NCI-H146 treated with DMSO at 0.1 percent for 48 hours (cell line): ENCODE data around the gene FUBP3.

ENCODE experiments used
- DNase-seq: peaks from one replicate; lab custom pipeline; 2025; ENCODE audit not compliant: unreplicated experiment; lab: John Stamatoyannopoulos, UW

FUBP3 gene

GRCh38 chr9:130661451-130662098 is 82.2 kb downstream of the FUBP3 start:
- DNase-seq, result no peak

- DNase-seq, result no peak
Measured at GRCh38 chr9:130662099-130662969, 83.0 kb downstream of the FUBP3 start.

- no peak for DNase-seq
Measured at GRCh38 chr9:130662970-130663257, 83.5 kb downstream of the FUBP3 start.

DNA sequence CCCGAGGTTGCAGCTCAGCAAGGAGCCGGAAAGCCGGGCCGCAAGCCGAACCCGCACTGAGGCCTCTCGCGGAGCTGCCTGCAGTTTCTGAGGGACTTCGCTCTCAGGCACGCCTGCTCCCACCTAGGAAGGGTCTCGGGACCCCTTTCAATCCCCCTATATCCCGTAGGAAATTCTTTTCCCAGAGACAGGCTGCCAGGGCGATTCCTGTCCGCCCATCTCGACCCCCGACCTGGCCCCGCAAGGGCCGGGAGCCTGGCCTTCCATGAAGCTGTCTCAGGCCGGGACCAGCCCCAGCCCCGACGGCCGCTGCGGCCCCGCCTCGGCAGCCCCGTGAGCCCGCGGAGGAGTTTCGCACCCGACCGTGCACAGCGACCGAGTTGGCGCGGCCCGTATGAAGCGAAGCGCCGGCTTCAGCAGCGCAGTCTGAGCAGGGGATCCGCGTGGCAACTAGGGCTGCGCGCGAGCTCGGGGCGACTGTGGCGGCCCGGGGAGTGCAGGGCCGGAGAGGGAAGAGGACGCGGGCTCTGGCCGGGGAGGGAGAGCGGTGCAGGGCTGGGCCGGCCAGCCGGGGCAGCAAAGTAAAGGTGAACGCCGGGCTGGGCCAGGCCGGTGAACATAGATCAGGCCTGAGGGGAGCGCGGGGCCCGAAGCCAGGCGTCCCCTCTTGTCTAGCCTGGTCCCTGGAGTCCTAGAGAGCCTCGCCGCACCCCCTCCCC is 84.0 kb downstream of the FUBP3 start:
- no peak for DNase-seq

GRCh38 chr9:130663977-130664250 is 84.5 kb downstream of the FUBP3 start:
- no peak for DNase-seq

DNA sequence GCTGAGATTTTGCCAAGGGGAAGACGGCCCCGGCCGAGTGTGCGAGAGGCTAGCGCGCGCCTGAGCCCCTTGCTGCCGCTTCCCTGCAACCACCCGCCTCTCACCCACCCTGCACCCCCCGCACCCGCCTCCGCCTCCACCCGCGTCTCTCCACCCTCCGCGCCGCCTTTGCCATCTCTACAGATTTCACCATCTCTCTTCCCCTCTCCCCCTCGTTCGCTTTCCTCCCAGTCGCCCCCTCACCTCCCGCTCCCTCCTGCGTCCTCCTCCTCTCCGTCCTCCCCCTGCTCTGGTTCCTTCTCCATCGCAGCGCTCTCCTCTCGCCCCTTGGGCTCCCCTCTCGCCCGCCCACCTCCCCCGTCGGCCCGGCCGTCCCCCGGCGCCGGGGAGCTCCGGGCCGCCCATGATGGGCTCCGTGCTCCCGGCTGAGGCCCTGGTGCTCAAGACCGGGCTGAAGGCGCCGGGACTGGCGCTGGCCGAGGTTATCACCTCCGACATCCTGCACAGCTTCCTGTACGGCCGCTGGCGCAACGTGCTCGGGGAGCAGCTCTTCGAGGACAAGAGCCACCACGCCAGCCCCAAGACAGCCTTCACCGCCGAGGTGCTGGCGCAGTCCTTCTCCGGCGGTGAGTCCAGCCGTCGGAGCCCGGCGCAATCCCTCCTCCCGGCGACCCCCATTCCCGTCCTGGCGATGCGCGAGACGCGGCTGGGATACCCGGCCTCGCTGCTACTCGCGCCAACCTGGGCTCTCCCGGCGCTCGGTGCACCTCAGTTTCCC is 85.1 kb downstream of the FUBP3 start, which contains the start of gene PRDM12:
PRDM12 (plus strand) TSS at position 344 of the 778 bp plus-strand sequence; CDS start at position 404, 60 bp downstream.
- DNase-seq, result no peak

DNA sequence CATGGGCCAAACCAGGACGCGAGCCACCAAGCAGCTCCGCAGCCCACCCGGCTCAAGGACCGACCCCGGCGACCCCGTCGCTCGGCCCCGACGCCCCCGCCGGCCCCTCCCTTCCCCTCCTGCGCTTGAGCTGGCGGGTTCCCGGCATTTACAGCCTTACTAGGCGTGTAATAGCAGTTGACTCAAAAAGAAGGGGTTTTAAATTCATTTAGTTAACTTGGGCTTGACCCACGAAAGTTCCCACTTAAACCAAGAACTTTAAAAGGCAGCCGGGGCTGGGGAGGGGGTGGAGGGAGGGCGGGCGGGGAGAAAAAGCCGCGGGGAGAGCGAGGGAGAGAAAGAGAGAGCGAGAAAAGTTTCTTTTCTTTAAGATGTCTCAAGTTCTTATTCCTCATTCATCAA is 85.7 kb downstream of the FUBP3 start:
- no peak for DNase-seq

GRCh38 chr9:130665431-130666392 is 86.3 kb downstream of the FUBP3 start:
- DNase-seq, result no peak

DNA sequence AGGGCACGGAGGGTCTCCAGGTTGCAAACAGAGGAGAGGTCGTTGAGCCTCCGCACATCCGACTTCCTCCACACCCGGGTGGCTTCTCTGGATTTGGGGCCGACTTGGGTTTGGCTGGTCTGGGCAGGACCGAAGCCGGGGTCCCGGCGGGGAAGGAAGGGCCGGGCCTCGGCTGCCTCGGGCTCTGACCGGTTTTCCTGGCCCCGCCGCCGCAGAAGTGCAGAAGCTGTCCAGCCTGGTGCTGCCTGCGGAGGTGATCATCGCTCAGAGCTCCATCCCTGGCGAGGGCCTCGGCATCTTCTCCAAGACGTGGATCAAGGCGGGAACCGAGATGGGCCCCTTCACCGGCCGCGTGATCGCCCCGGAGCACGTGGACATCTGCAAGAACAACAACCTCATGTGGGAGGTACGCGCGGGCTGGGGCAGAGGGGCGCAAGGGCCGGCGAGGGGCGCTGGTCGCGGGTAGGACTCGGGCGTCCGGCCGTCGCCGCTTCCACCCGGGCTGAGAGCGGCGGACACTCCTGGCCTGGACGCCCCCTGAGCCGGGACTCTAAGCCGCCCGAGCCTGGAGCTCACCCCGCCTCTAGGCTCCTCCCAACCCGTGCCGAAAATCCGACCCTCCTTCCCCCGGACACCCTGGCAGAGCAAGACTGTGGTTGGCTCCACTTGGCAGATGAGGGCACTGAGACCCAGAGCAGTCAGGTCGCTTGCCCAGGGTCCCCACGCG is 87.2 kb downstream of the FUBP3 start:
- no peak for DNase-seq

GRCh38 chr9:130667120-130667435 is 87.7 kb downstream of the FUBP3 start:
- no peak for DNase-seq

GRCh38 chr9:130668196-130668595 is 88.8 kb downstream of the FUBP3 start:
- DNase-seq, result no peak

- no peak for DNase-seq
Measured at GRCh38 chr9:130668659-130669058, 89.3 kb downstream of the FUBP3 start.

DNA sequence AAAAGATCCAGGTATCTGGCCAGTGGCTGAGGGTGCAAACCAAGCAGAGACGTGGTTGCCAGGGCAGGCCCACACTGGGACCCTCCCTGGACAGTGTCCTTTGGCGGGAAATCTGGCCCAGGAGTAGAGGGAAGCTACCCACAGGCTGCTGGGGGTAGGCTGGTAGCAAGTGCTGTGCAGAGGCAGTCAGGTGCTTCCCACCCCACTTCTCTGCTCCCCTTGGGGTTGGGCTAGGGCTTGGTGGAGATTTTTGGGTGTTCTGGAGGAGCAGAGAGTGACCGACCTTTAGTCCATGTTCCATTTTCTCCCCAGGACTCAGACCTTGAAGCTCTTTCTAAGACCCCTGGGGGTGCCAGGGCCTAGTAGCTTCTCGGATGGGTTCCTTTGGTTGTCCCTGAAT is 90.6 kb downstream of the FUBP3 start:
- DNase-seq, result no peak

DNA sequence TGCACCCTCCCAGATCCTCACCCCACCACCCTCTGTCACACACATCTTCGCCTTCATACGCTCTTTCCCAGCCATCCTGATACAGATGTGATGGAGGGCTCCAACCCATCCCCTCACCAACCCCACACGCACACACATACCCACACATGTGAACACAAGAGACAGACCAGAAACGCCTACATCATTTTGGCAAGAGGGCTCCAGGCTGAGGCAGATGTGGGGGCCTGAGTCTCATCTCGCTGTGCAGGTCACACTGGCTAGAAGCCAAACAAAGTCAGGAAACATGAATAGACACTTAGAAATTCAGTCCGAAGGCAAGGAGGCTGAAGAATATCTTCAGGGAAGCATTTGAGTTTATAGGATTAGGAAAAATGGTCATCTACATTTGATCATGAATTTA is 91.3 kb downstream of the FUBP3 start:
- DNase-seq, result no peak

DNA sequence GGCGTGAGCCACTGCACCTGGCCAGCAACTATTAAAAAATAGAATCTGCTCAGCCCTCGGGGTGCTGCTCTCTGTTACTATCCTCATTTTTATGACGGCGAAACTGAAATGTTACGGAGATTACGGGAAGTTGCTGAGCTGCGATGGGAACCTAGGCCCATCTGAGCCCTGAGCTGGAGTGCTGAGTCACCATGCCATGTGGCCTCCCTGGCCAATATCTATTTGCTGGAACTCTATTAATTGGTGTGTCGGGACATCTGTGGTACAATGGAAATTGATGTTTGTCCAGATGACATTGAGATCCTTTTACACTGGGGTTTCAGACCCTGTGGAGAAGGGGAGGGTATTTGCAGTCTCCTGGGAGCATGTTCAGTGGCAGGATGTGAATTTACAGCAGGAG is 93.1 kb downstream of the FUBP3 start:
- no peak for DNase-seq

GRCh38 chr9:130672933-130673615 is 93.7 kb downstream of the FUBP3 start:
- no peak for DNase-seq

DNA sequence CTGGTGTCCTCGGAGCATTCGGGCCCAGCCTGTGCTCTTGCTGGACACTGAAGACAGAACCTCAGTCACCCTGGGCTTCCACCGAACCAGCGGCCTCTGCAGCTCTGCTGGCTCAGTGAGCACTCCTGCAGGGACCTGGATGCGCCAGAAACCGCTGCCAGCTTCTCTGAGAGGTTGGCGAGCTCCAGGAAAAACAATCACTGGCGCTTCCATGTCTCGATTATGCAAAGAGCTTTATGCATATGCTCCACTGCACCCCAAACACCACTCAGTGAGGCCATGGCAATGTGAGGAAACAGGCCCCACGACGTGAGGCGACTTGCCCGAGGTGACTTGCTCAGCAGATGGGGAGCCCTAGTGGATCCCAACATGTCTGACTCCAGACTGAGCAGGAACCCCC is 96.0 kb downstream of the FUBP3 start:
- no peak for DNase-seq

DNA sequence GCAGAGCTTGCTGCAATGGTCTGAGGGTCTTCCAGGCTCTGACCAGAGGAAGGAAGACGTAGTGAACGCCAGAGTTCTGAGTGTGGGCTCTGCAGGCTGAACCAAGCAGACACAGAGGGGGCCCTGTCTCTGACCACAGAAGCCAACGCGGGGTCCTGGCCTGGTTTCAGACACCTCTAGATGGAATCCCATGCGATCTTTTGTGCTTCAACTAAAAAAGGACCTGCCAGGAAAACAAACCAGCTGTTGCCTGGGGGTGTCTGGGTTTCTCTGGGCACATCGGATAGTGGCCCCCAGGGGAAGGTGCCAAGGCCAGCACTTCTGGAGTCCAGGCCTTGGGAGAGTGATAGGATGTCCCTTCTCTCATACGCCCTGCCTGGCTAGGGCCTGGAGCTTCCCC is 97.9 kb downstream of the FUBP3 start:
- no peak for DNase-seq
